Lower lobe of right lung (tissue), 2 donors: Measurements from ENCODE around the gene SCN1B. TPM values are rescaled to one million over a fixed set of nuclear protein-coding genes. Genes with fewer than 3 reads are reported as not detected.

Experiments used
- ATAC-seq, 2 donors: fragments of 200-7000 bp; cut with Tn5 transposase; one replicate each; pipeline ENCODE4 v1.9.1; 2020 to 2022; ENCODE audit warnings: mild to moderate bottlenecking in 2 of 2, moderate library complexity in 2 of 2
- DNase-seq: peaks from one replicate; pipeline ENCODE4 v3.0.0-alpha.2; 2020
- H3K27ac ChIP-seq: fragments of 200-600 bp; one replicate; pipeline ENCODE4 v1.8.0; 2022
- H3K27me3 ChIP-seq: fragments of 200-600 bp; one replicate; pipeline ENCODE4 v1.8.0; 2022; ENCODE audit warnings: low read depth
- H3K36me3 ChIP-seq: fragments of 200-600 bp; one replicate; pipeline ENCODE4 v1.8.0; 2022; ENCODE audit warnings: mild to moderate bottlenecking
- H3K4me1 ChIP-seq: fragments of 200-600 bp; one replicate; pipeline ENCODE4 v1.8.0; 2022
- H3K4me3 ChIP-seq: fragments of 200-600 bp; one replicate; pipeline ENCODE4 v1.8.0; 2022; ENCODE audit warnings: mild to moderate bottlenecking
- H3K9me3 ChIP-seq: fragments of 200-600 bp; one replicate; pipeline ENCODE4 v1.8.0; 2022
- CTCF ChIP-seq: fragments of 200-600 bp; IDR thresholded peaks from one replicate; pipeline ENCODE4 v1.8.0; 2022; ENCODE audit warnings: antibody characterized with exemption, mild to moderate bottlenecking
- intact Hi-C: fragments of 100-400 bp; cut with DNase I; formaldehyde crosslinking; loops from one replicate; pipeline ENCODE4 v1.11.0; 2022
- total RNA-seq: library from RNA; stranded (reverse); fragmentation: NEBNext Ultra II Directional; extraction: Animal tissue kit (Norgen Biotek cat#: 25700); gene quantifications from one replicate; pipeline ENCODE4 v1.2.1, GENCODE V29; 2021
- donor health status: DM: no; HTN: yes; CAD: no; lungs with severe emphysema.

SCN1B gene
- total RNA-seq, 1 donor from 2014 or later = 9.8 TPM

DNA sequence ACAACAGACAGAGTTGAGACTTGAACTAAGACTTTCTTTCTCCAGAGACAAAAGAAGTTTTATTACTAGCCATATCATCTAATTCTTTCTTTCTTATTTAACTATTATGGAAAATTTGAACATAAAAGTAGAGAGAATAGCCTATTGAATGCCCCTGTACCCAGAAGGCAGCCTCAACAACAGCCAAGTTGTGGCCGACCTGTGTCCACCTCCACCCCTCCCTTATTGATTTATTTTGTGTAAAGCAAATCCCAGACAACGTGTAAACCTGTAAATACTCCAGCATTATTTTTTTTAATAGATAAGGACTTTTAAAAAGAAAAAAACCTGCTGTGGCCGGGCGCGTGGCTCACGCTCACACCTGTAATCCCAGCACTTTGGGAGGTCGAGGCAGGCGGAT, 59.3 kb downstream of the SCN1B start:
- Histone ChIP-seq H3K4me1 (peaks cover 10% of the 10 kb centered on the region), H3K27ac (no peak overlapping the region), H3K4me3 (no peak overlapping the region), H3K9me3 (no peaks in the 10 kb centered on the region), H3K36me3 (no peaks in the 10 kb centered on the region), H3K27me3 (peaks cover 17% of the 10 kb centered on the region)
- no peak for DNase-seq
- intact Hi-C loops = no loop called here
- TF ChIP-seq CTCF = no peak
- no peak for ATAC-seq

Other genes with a start within 250 kb of the SCN1B start
- 3.5 TPM for gene ZNF30, start 103.6 kb upstream of the SCN1B start, total RNA-seq
- gene ZNF792, start 66.2 kb upstream of the SCN1B start, total RNA-seq = 12.1 TPM
- 90.7 TPM for gene GRAMD1A, start 30.1 kb upstream of the SCN1B start, total RNA-seq
- 28.1 TPM for gene HPN, start 11.3 kb downstream of the SCN1B start, total RNA-seq
- gene FXYD3, start 85.4 kb downstream of the SCN1B start, total RNA-seq = 135 TPM
- gene LGI4, start 104.6 kb downstream of the SCN1B start, total RNA-seq = 6.3 TPM
- gene FXYD1, start 108.4 kb downstream of the SCN1B start, total RNA-seq = 49.7 TPM
- not detected for gene FXYD7, start 112.8 kb downstream of the SCN1B start, total RNA-seq
- gene FXYD5, start 124.3 kb downstream of the SCN1B start, total RNA-seq = 152 TPM
- 0.41 TPM for gene FAM187B, start 198.3 kb downstream of the SCN1B start, total RNA-seq
- gene LSR, start 218.5 kb downstream of the SCN1B start, total RNA-seq = 74.1 TPM
- gene USF2, start 238.5 kb downstream of the SCN1B start, total RNA-seq = 171 TPM